Breast epithelium (tissue), 4 donors: Measurements from ENCODE around the gene SLC22A3. TPM values are rescaled to one million over a fixed set of nuclear protein-coding genes. Genes with fewer than 3 reads are reported as not detected.

ENCODE experiments used
- DNase-seq, 2 donors: peaks; one replicate each; pipeline ENCODE4 v3.0.0-alpha.2; 2019; ENCODE audit warnings: low spot score in 2 of 2
- H3K27ac ChIP-seq, 2 donors: fragments of 200-600 bp; sonication (generic) in 1 of 2; one replicate each; pipeline ENCODE4 v1.5.1; 2016 to 2019; ENCODE audit warnings: mild to moderate bottlenecking in 1 of 2
- H3K27me3 ChIP-seq, 2 donors: fragments of 200-600 bp; sonication (generic) in 1 of 2; one replicate each; pipeline versions ENCODE4 v1.5.1 to v1.6.0; 2017 to 2019; ENCODE audit warnings: control low read depth in 1 of 2, mild to moderate bottlenecking in 1 of 2
- H3K36me3 ChIP-seq: fragments of 200-600 bp; one replicate; pipeline ENCODE4 v1.5.1; 2019
- H3K4me1 ChIP-seq, 2 donors: fragments of 200-600 bp; sonication (generic); one replicate each; pipeline ENCODE4 v1.5.1; 2016 to 2019; ENCODE audit warnings: control low read depth in 1 of 2
- H3K4me3 ChIP-seq, 3 donors: fragments of 200-600 bp; sonication (generic); 1 replicate in 2 of 3; 2 replicates in 1 of 3; pipeline ENCODE4 v1.5.1; 2016 to 2019; ENCODE audit warnings: mild to moderate bottlenecking in 3 of 3, moderate library complexity in 2 of 3
- H3K9me3 ChIP-seq, 2 donors: fragments of 200-600 bp; sonication (generic) in 1 of 2; one replicate each; pipeline ENCODE4 v1.5.1; 2016 to 2019; ENCODE audit warnings: control low read depth in 1 of 2
- POLR2A ChIP-seq: fragments of 450-650 bp; IDR thresholded peaks from one replicate; pipeline ENCODE4 v1.6.1; 2016; ENCODE audit warnings: antibody characterized with exemption, mild to moderate bottlenecking, moderate library complexity
- POLR2AphosphoS5 ChIP-seq, 3 donors: sonication (generic); formaldehyde crosslinking; IDR thresholded peaks; one replicate each; pipeline ENCODE4 v1.6.1; 2017; ENCODE audit warnings: antibody characterized with exemption in 3 of 3
- intact Hi-C: fragments of 100-400 bp; cut with DNase I; formaldehyde crosslinking; loops from one replicate; pipeline ENCODE4 v1.15.1; 2023; ENCODE audit warnings: low total_unique reads
- total RNA-seq, 3 donors: library from RNA; depleted of rRNA; stranded (reverse); fragments of >200 nt; gene quantifications; one replicate each; pipeline ENCODE4 v1.1.0, GENCODE V29; 2016
- TF ChIP-seq, protein P1 (sequence below), 3 donors: fragments of 450-650 bp; IDR thresholded peaks; one replicate each; pipeline ENCODE4 v1.5.1; 2016 to 2017; ENCODE audit warnings: antibody characterized with exemption in 3 of 3, mild to moderate bottlenecking in 3 of 3, moderate library complexity in 3 of 3

Gene SLC22A3
- total RNA-seq, 3 donors from 2014 or later: 3.4 to 13.1 (median 5.9) TPM

DNA sequence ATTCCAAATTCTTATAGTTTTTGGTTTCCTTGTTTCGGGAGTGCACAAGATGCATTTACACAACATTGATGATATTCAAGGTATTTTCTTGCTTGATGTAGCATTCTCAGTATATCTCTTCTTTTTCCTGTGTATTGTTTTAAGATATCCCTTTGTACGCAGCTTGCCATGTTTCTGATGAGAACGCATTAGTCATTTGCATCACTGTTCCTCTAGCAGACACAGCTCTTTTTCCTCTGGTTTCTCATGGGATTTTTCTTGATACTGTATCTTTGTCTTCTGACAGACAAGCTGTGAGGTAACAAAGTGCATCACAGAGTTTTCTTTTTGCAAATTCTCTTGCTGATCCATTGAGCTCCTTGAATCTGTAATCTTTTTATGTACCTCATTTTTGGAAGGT is 146.4 kb downstream of the SLC22A3 start:
- intact Hi-C loops: no loop called here
- Histone ChIP-seq H3K4me1 (no peaks in the 10 kb centered on the region), H3K27ac (no peak overlapping the region), H3K36me3 (no peaks in the 10 kb centered on the region), H3K4me3 (no peak overlapping the region), H3K9me3 (no peaks in the 10 kb centered on the region), H3K27me3 (no peaks in the 10 kb centered on the region)
- TF ChIP-seq POLR2A (no peak), POLR2AphosphoS5 (IDR thresholded peaks at IDR 0.05) (no peak)
- TF ChIP-seq, protein P1, sequence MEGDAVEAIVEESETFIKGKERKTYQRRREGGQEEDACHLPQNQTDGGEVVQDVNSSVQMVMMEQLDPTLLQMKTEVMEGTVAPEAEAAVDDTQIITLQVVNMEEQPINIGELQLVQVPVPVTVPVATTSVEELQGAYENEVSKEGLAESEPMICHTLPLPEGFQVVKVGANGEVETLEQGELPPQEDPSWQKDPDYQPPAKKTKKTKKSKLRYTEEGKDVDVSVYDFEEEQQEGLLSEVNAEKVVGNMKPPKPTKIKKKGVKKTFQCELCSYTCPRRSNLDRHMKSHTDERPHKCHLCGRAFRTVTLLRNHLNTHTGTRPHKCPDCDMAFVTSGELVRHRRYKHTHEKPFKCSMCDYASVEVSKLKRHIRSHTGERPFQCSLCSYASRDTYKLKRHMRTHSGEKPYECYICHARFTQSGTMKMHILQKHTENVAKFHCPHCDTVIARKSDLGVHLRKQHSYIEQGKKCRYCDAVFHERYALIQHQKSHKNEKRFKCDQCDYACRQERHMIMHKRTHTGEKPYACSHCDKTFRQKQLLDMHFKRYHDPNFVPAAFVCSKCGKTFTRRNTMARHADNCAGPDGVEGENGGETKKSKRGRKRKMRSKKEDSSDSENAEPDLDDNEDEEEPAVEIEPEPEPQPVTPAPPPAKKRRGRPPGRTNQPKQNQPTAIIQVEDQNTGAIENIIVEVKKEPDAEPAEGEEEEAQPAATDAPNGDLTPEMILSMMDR (IDR thresholded peaks at IDR 0.05): no peak
- DNase-seq: no peak

DNA sequence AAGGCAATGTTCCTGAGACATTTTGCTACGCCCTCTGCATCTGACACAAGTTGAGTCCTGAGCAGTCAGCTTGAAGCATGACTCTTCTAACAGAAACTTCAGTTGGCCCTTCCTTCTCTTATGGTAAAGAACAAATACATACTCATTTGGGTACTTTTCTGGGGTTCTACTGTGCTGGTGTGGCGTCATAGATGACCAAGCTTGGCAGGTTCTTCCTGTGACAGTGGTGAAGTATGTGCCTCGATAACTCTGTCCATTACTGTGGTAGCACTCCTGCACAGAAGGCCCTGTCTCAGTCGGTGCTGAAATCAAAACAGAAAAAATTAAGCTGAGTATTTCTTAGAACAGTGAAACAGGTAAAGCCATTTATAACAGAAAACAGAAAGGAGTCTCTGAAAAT is 152.5 kb downstream of the SLC22A3 start:
- TF ChIP-seq, protein P1 (IDR thresholded peaks at IDR 0.05): no peak
- TF ChIP-seq POLR2AphosphoS5 (IDR thresholded peaks at IDR 0.05): no peak
- DNase-seq: no peak
- no peaks in the 10 kb centered on the region for H3K27me3 ChIP-seq
- H3K9me3 ChIP-seq: no peaks in the 10 kb centered on the region
- intact Hi-C loops: no loop called here
- H3K27ac ChIP-seq: no peak overlapping the region
- no peaks in the 10 kb centered on the region for H3K4me1 ChIP-seq
- H3K4me3 ChIP-seq: no peak overlapping the region
- H3K36me3 ChIP-seq: no peaks in the 10 kb centered on the region

Other genes with a start within 250 kb of the SLC22A3 start
- 1 to 10 TPM in 2 of 3 donors, under 1 TPM in 1; 0.98 to 3.2 (median 1.3) TPM for gene SLC22A1, start 226.6 kb upstream of the SLC22A3 start, total RNA-seq
- gene SLC22A2, start 89.6 kb upstream of the SLC22A3 start, total RNA-seq: not detected